ENCODE measurements around the gene ZNF692. TPM values are rescaled to one million over a fixed set of nuclear protein-coding genes. Genes with fewer than 3 reads are reported as not detected.

The ZNF692 gene
- total RNA-seq, 4 donors from 2014 or later = 41.8 to 100 (median 64.6) TPM

- in situ Hi-C loops (cut with MboI; ENCODE audit: low pct_ligation_motif_present in 1 of 4, low pct_unique_long_range_greater_than_20kb in 1 of 4, low sequenced_read_pairs in 3 of 4) (no loop called here), intact Hi-C loops (cut with DNase I; ENCODE audit: low total_unique reads) (no loop called here)
- DNase-seq = no peak
- Histone ChIP-seq H3K4me1 (no peaks in the 10 kb centered on the region), H3K9me3 (no peaks in the 10 kb centered on the region), H3K36me3 (no peaks in the 10 kb centered on the region), H3K27ac (no peak overlapping the region), H3K4me3 (no peak overlapping the region), H3K27me3 (peaks cover 51% of the 10 kb centered on the region)
- TF ChIP-seq, protein P1, sequence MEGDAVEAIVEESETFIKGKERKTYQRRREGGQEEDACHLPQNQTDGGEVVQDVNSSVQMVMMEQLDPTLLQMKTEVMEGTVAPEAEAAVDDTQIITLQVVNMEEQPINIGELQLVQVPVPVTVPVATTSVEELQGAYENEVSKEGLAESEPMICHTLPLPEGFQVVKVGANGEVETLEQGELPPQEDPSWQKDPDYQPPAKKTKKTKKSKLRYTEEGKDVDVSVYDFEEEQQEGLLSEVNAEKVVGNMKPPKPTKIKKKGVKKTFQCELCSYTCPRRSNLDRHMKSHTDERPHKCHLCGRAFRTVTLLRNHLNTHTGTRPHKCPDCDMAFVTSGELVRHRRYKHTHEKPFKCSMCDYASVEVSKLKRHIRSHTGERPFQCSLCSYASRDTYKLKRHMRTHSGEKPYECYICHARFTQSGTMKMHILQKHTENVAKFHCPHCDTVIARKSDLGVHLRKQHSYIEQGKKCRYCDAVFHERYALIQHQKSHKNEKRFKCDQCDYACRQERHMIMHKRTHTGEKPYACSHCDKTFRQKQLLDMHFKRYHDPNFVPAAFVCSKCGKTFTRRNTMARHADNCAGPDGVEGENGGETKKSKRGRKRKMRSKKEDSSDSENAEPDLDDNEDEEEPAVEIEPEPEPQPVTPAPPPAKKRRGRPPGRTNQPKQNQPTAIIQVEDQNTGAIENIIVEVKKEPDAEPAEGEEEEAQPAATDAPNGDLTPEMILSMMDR (IDR thresholded peaks at IDR 0.05) = no peak
- TF ChIP-seq POLR2AphosphoS5 (IDR thresholded peaks at IDR 0.05) = no peak
- no peak for TF ChIP-seq EP300 (IDR thresholded peaks at IDR 0.05; ENCODE audit: low read depth)
- WGBS, 2 donors (ENCODE audit: low coverage in 1 of 2) = 80 to 82% methylated on average over 1 to 9 of the region's 9 CpGs
Observed at GRCh38 chr1:248897412-248898337, 38.8 kb upstream of the ZNF692 start.

- no peak for TF ChIP-seq EP300 (IDR thresholded peaks at IDR 0.05; ENCODE audit: low read depth)
- TF ChIP-seq, protein P1 (IDR thresholded peaks at IDR 0.05) = no peak
- TF ChIP-seq POLR2A (IDR thresholded peaks at IDR 0.05) = no peak
- no peak for TF ChIP-seq POLR2AphosphoS5 (IDR thresholded peaks at IDR 0.05)
- DNase-seq = no peak
- no peaks in the 10 kb centered on the region for H3K4me1 ChIP-seq
- H3K36me3 ChIP-seq = no peaks in the 10 kb centered on the region
- no peak overlapping the region for H3K4me3 ChIP-seq
- intact Hi-C loops (cut with DNase I; ENCODE audit: low total_unique reads) (no loop called here), in situ Hi-C loops (cut with MboI; ENCODE audit: low pct_ligation_motif_present in 1 of 4, low pct_unique_long_range_greater_than_20kb in 1 of 4, low sequenced_read_pairs in 3 of 4) (no loop called here)
- H3K27ac ChIP-seq = no peak overlapping the region
- H3K27me3 ChIP-seq = peaks cover 31% of the 10 kb centered on the region
- H3K9me3 ChIP-seq = no peaks in the 10 kb centered on the region
Observed at GRCh38 chr1:248894837-248895236, 36.0 kb upstream of the ZNF692 start.

GRCh38 chr1:248892590-248892989 is 33.7 kb upstream of the ZNF692 start:
- Histone ChIP-seq H3K4me3 (no peak overlapping the region), H3K9me3 (no peaks in the 10 kb centered on the region), H3K27me3 (peaks cover 12% of the 10 kb centered on the region), H3K27ac (no peak overlapping the region), H3K36me3 (no peaks in the 10 kb centered on the region), H3K4me1 (no peaks in the 10 kb centered on the region)
- intact Hi-C loops (cut with DNase I; ENCODE audit: low total_unique reads) = no loop called here
- TF ChIP-seq EP300 (IDR thresholded peaks at IDR 0.05; ENCODE audit: low read depth) (no peak), POLR2AphosphoS5 (IDR thresholded peaks at IDR 0.05) (no peak), POLR2A (IDR thresholded peaks at IDR 0.05) (no peak)
- TF ChIP-seq, protein P1 (IDR thresholded peaks at IDR 0.05) = no peak
- DNase-seq = peak; percentile 16
- WGBS, 2 donors (ENCODE audit: low coverage in 1 of 2) = 58 to 60% methylated on average over 1 of the region's 1 CpG
- in situ Hi-C loops (cut with MboI; ENCODE audit: low pct_ligation_motif_present in 1 of 4, low pct_unique_long_range_greater_than_20kb in 1 of 4, low sequenced_read_pairs in 3 of 4) = no loop called here

DNA sequence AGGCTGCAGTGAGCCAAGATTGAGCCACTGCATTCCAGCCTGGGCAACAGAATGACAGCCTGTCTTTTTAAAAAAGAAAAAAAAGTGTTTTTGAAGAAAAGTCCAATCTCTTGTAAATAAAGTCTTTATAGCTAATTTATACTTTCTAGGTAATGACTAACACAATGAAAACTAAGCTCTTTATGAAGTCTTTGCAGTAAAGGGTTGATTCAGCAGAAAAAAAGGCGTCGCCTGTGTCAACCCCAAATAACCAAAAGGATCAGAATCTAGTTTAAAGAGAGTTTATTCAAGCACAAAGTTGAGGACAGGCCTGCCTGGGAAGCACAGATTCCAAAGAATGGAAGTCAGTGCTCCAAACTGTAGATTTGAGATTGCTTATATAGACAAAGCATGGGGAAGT is 32.9 kb upstream of the ZNF692 start:
- no peak overlapping the region for H3K4me3 ChIP-seq
- intact Hi-C loops (cut with DNase I; ENCODE audit: low total_unique reads) (no loop called here), in situ Hi-C loops (cut with MboI; ENCODE audit: low pct_ligation_motif_present in 1 of 4, low pct_unique_long_range_greater_than_20kb in 1 of 4, low sequenced_read_pairs in 3 of 4) (no loop called here)
- H3K27ac ChIP-seq = no peak overlapping the region
- peaks cover 11% of the 10 kb centered on the region for H3K27me3 ChIP-seq
- no peak for TF ChIP-seq EP300 (IDR thresholded peaks at IDR 0.05; ENCODE audit: low read depth)
- no peak for TF ChIP-seq POLR2AphosphoS5 (IDR thresholded peaks at IDR 0.05)
- TF ChIP-seq POLR2A (IDR thresholded peaks at IDR 0.05) = no peak
- TF ChIP-seq, protein P1 (IDR thresholded peaks at IDR 0.05) = no peak
- no peaks in the 10 kb centered on the region for H3K4me1 ChIP-seq
- DNase-seq = no peak
- no peaks in the 10 kb centered on the region for H3K36me3 ChIP-seq
- WGBS, 2 donors (ENCODE audit: low coverage in 1 of 2) = 81 to 85% methylated on average over 2 of the region's 2 CpGs
- H3K9me3 ChIP-seq = no peaks in the 10 kb centered on the region

All from transverse colon (tissue), 4 donors.